GM12878 (cell line): ENCODE results near the gene BLNK. TPM values are rescaled to one million over a fixed set of nuclear protein-coding genes. Genes with fewer than 3 reads are reported as not detected.

Experiments
- BHLHE40 ChIP-seq, 2 experiments: fragments of 450-650 bp in 1 of 2; IDR thresholded peaks; 2 replicates each; pipeline ENCODE4 v1.6.1; 2011 to 2017; ENCODE audit warnings: low read depth in 2 of 2, borderline replicate concordance in 1 of 2, improper control_type of control experiment in 1 of 2, low read length in 1 of 2, mild to moderate bottlenecking in 1 of 2
- polyA plus RNA-seq, 11 experiments: library from polyadenylated mRNA; depleted of rRNA in 4 of 11; unstranded in 6 of 11; stranded (reverse) in 5 of 11; fragments of >200 nt; fragmentation: Nextera tagmentation in 4 of 11; fragmentation: Illumina TruSeq in 1 of 11; extraction: Ambion mirVana in 4 of 11; extraction: Trizol in 1 of 11; gene quantifications; 1 replicate in 1 of 11; 2 replicates in 10 of 11; pipeline versions ENCODE4 v1.2.1 to v1.2.3, GENCODE V29; 2011 to 2016; ENCODE audit warnings: inconsistent platforms in 2 of 11, missing spikeins in 2 of 11, low read depth in 1 of 11
- total RNA-seq, 4 experiments: library from RNA; depleted of rRNA in 3 of 4; stranded (reverse); fragments of >200 nt in 3 of 4; fragmentation: Illumina TruSeq in 1 of 4; extraction: Trizol in 1 of 4; gene quantifications; 2 replicates each; pipeline versions ENCODE4 v1.2.1 to v1.2.3, GENCODE V29; 2013 to 2021
- TF ChIP-seq, protein P1 (sequence below): fragments of 450-650 bp; IDR thresholded peaks from 2 replicates; pipeline ENCODE4 v1.6.1; 2017; ENCODE audit warnings: mild to moderate bottlenecking, moderate library complexity
- TF ChIP-seq, protein P2 (sequence below): IDR thresholded peaks from 2 replicates; pipeline ENCODE4 v1.6.1; 2011; ENCODE audit warnings: mild to moderate bottlenecking, low read depth, low read length, moderate library complexity; ENCODE audit not compliant: insufficient replicate concordance

BLNK gene
- total and polyA plus RNA-seq, 10 of the 15 experiments (the other 5 are each of a cell fraction or from before 2014, with no cell fraction given) = 79.5 to 201 (median 139) TPM

- TF ChIP-seq, protein P1, sequence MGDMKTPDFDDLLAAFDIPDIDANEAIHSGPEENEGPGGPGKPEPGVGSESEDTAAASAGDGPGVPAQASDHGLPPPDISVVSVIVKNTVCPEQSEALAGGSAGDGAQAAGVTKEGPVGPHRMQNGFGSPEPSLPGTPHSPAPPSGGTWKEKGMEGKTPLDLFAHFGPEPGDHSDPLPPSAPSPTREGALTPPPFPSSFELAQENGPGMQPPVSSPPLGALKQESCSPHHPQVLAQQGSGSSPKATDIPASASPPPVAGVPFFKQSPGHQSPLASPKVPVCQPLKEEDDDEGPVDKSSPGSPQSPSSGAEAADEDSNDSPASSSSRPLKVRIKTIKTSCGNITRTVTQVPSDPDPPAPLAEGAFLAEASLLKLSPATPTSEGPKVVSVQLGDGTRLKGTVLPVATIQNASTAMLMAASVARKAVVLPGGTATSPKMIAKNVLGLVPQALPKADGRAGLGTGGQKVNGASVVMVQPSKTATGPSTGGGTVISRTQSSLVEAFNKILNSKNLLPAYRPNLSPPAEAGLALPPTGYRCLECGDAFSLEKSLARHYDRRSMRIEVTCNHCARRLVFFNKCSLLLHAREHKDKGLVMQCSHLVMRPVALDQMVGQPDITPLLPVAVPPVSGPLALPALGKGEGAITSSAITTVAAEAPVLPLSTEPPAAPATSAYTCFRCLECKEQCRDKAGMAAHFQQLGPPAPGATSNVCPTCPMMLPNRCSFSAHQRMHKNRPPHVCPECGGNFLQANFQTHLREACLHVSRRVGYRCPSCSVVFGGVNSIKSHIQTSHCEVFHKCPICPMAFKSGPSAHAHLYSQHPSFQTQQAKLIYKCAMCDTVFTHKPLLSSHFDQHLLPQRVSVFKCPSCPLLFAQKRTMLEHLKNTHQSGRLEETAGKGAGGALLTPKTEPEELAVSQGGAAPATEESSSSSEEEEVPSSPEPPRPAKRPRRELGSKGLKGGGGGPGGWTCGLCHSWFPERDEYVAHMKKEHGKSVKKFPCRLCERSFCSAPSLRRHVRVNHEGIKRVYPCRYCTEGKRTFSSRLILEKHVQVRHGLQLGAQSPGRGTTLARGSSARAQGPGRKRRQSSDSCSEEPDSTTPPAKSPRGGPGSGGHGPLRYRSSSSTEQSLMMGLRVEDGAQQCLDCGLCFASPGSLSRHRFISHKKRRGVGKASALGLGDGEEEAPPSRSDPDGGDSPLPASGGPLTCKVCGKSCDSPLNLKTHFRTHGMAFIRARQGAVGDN = 0 out of 2 replicates have a peak, but pooled peaks have one; percentile 32
- TF ChIP-seq BHLHE40 (IDR thresholded peaks at IDR 0.05; ENCODE audit: borderline replicate concordance in 1 of 2, low read depth in 2 of 2, low read length in 1 of 2) = peak; percentile 20 to 43; a peak in 1 of 4 replicates
- TF ChIP-seq, protein P2, sequence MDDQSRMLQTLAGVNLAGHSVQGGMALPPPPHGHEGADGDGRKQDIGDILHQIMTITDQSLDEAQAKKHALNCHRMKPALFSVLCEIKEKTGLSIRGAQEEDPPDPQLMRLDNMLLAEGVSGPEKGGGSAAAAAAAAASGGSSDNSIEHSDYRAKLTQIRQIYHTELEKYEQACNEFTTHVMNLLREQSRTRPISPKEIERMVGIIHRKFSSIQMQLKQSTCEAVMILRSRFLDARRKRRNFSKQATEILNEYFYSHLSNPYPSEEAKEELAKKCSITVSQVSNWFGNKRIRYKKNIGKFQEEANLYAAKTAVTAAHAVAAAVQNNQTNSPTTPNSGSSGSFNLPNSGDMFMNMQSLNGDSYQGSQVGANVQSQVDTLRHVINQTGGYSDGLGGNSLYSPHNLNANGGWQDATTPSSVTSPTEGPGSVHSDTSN = peak; percentile 65
- TF ChIP-seq, all 136 proteins: peak for 6
Measured at GRCh38 chr10:96289218-96289910, 18.0 kb upstream of the BLNK start (continued).
